Fibroblast of peridontal ligament (primary cell): ENCODE measurements around the gene RAD51B.

Source experiments
- DNase-seq: peaks from one replicate; pipeline ENCODE4 v3.0.0-alpha.2; 2010; ENCODE audit errors: extremely low read depth

Gene RAD51B

DNA sequence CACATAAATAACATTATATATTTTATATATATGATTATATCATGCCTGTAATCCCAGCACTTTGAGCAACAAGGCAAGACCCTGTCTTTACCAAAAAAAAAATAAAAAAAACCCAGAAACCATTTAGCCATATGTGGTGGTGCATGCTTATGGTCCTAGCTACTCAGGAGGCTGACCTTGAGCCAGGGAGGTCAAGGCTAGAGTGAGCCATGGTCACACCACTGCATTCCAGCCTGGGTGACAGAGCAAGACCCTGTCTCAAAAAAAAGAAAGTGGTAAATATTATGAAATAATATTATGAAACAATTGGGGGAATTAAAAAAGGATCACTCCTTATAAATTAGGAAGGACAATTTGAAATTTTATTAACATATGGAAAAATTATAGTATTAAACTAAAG, 16.0 kb downstream of the RAD51B start:
- DNase-seq = no peak

DNA sequence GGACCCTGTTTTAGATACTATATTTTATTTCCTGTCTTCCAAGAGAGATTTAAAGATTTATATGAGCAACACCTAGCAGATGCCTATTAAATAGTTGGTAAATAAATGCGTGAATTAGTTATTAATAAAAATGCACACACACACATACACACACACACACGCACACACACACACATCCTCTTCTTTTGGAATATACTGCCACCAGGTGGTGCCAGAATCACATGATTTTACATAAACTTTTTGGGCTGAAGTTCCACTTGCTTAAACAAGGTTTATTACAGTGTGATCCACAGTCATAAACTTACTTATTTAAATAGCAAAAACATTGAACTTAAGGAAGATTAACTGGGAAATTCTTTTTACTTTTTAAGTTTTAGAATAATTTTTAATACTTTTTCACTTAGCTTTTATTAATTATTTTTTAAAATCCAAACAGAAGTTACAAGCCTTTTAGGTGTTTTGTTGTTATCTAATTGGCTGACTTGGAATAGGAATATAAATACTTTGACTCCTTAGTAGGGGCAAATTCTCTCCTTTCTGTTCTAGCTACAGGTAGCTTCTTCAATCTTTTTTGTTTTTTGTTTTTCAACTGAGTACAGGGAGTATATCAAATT, 17.5 kb downstream of the RAD51B start:
- peak; percentile 90 for DNase-seq

DNA sequence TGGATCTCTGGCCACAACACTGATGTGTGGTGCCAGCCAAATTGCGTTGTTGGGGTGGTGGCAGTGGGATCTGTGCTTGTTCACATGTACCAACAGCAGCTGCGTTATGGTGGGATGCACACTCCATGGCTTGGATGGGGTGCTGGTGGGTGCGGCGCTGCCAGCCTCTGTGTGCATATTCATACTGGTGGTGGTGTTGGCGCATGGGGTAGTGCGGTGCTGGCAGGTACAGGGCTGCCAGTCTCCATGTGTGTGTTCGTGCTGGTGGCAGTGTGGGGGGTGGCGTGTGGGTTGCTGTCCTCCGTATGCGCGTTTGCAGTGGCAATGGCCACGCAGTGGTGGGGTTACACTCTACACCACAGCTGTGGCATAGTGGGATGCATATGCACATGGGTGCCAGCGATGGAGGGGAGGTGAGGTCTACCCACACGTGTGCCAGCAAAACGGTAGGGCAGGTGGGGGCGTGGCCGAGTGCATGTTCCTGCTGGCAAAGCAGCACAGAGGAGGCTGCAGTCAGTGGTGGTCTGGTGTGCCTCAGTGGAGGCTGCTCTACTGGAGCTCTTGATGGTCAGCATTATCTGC, 26.5 kb downstream of the RAD51B start:
- DNase-seq = no peak

DNA sequence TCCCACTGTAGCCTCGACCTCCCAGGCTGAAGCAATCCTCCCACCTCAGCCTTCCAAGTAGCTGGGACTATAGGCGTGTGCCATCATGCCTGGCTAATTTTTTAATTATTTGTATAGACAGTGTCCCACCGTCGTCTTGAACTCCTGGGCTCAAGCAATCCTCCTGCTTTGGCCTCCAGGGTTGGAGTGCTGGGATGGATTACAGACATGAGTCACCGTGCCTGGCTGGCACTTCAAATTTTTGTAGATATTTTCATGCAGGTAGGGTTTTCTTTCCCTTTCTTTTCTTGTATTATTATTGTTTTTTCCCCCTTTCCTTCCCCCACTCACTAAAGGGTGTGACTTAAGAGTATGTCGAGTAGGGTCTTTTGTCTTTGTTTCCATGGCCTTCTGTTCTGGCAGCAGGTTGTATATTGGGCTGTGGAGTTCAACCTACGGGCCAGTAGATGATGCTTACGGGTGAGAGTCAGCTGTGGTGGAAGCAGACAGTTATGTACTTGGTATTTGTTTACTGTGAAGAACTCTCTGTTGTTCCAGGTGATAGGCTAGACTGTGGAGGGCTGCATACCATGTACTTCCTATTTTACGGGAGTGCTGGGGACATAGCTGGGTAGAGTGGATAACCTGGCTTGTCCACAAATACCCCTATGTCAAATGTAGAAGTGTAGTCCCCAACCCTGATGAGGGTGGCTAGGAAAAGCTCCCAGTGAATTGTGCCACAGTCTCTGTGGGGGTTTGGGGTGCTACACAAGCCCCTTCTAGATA, 30.7 kb downstream of the RAD51B start:
- no peak for DNase-seq

DNA sequence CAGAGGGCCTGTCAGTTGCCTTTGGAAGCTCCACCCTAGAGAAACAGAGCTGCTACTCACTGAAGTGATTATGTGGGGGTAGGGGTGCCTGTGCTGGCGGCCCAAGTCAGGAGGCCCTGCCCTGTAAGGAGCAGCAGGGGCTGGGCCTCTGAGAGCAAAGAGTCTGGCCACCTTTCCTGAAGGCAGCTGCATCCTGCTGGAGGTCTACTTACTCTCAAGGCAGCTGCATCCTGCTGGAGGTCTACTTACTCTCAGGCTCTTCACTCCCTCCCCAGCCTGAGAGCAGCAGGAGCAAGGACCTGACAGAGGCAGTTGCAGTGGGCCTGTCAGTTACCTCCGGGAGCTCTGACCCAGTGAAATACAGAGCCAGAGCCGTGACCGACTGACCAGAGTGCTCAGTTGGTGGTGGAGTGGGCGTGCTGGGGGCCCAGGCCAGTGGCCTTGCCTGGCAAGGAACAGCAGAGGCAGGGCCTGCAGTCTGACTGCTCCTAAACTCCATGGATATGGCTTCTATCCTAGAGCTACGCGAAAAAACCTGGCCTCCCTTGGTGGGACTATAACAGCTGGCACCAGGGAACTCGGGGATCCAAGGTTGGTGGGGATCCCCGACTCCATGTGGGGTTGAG, 32.3 kb downstream of the RAD51B start:
- DNase-seq = no peak

DNA sequence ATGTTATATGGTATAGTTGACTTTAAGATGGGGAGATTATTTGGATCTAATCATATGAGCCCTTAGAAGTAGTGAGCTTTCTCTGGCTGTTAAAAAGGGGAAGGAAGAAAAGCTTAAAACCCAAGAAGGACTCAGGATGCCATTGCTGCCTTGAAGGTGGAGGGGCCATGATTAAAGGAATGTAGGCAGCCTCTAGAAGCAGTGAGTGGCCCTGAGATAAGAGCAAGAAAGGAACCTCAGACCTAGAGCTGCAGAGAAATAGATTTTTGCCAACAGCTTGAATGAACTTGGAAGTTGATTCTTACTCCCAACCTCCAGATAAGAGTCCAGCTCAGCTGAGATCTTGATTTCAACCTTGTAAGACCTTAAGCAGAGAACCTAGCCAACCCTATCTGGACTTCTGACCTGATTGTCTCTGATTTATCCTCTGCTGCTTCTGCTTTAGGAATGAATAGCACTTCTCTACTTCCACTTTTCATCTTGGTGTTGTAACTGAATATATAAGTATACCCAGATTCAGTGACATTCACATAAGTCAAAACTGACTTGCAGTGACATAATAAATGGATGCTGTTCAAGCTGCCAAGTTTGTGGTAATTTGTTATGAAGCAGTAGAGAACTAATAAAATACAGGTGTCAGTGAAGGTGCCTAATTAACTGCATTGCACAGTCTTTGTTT, 33.5 kb downstream of the RAD51B start:
- DNase-seq = no peak

DNA sequence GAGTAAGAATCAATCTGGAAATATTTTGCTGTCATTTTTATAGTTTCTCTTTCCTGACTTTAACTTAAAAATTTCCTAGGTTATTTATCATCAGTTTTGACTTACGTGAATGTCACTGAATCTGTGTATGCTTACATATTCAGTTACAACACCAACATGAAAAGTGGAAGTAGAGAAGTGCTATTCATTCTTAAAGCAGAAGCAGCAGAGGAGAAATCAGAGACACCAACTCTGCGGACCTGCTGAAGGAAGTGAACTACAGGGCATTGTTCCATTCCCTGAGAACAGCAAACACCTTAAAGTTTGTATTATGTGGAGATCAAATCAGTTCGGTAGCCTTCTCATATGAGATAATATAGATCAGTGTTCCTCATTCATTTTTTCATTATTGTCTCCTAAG, 34.1 kb downstream of the RAD51B start:
- DNase-seq = no peak

DNA sequence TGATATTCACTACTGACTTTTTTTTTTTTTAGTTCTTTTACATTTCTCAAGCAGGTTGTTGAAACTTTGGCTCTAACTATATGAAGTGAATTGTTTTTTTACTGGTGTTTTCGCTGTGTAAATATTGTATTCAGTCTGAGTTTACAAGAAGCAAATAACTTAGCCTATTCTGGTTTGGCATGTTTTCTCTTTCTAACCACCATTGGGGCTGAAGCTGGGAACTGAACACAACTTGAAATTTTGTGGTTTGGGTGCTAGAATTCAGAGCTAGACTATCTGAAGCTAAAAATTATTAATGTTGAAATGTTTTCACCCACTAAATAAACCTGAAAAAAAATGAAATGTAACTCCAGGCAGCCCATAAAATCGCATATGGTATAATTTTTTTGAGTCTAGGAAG, 37.2 kb downstream of the RAD51B start:
- peak; percentile 90 for DNase-seq

DNA sequence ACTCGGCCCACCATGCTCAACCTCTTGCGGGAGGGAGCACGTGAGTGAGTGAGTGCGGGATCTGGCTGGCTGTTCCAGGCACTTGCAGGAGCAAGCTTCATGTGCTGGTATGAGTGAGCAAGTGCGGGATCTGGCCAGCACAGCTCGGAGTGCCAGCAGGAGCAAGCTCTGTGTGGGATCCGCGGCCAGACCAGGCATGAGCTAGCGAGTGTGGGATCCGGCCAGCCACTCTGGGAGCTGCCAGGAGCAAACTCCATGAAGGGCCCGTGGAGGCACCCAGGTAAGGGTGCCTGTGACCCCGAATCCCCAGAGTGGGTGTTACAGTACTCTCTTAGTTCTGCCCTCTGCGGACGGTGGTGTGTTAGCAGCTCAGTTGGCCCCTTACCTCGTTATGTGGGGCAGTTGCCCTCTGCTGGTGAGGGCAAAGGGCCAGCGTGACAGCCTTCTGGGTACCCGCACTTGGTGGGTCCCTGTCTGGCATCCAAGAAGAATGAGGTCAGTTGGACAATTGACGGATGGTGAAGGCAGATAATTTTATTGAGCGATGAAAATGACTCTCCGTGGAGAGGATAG, 38.3 kb downstream of the RAD51B start:
- DNase-seq = no peak

DNA sequence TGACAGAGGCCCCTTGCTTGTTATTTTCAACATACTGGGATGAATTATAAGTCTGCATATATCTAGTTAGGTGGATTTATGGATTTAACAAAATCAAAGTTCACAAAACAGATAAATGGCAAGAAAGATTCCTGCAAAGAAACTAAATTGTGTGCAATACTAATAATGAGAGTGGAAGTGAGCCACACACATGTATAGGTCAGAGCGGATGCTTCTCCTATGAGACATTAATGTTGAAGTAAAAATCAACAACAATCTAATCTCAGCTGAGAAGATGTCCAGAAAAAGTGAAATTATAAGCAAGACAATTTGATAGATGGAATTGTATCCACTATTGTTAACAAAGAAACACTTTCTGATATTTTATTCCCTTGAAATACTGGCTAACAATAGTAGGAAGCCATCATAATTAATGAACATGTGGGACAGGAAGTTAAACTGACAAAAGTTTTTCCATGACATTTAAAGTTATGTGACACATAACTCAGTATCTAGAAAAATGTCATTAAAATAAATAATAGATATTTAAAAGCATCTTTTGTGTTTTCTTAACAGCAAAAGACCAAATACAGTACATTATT, 39.7 kb downstream of the RAD51B start:
- DNase-seq = no peak

DNA sequence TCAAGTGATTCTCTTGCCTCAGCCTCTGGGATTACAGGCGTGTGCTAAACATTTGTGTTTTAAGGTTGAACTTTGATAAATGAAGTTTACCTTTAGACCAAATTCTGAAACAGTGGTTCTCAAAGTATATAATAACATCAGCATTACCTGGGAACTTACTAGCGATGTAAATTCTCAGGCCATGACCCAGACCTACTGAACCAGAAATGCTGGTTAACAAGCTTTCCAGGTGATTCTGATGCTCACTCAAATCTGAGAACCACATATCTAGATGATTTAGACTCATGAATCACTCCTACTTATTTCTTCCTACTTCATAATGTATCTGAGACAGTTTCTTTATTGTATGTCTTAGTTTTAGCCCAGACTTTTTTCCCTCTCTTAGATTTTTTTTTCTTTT, 43.6 kb downstream of the RAD51B start:
- no peak for DNase-seq

DNA sequence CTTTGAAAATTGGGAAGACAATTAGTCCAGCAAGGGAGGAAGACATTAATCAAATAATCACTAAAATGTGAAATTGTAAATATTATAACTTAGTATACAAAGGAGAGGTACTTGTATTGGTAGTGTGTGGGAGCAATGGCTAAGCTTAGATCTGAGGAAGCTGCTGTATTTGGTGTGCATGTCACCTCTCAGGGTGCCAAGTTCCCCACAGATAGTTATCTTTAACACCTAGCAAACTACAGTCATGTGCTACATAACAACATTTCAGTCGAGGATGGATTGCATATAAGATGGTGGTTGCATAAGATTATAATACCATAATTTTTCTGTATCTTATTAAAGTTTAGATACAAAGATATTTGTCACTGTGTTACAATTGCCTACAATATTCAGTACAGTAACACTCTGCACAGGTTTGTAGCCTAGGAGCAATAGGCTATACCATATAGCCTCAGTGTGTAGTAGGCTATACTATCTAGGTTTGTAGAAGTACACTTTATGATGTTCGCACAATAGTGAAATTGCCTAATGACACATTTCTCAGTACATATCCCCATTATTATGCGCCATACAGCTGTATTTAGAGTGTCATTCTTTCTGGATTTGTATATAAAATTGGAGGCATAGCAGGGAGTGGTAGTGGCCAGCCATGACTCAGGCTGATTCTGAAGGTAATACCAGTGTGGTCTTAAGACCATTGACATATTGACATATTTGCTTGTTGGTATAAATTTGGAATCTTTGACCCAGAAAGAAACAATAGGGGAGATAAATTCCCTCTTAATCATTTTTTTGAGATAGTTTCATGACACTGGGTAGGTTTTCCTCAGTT, 55.8 kb downstream of the RAD51B start:
- no peak for DNase-seq

DNA sequence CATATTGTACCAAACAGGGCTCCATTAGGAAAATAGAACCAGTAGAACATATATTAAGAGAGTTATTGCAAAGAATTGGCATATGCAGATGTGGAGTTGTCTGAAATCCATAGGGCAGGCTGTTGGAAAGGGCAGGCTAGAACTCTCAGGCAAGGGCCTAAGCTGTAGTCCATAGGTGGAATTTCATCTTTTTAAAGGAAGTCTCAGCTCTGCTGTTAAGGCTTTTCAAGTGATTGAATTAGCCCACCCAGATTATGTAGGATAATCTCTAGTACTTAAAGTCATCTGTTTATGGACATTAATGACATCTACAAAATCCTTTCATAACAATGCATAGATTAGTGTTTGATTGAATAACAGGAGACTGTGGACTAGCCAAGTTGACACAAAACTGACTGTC, 59.4 kb downstream of the RAD51B start:
- DNase-seq = no peak

DNA sequence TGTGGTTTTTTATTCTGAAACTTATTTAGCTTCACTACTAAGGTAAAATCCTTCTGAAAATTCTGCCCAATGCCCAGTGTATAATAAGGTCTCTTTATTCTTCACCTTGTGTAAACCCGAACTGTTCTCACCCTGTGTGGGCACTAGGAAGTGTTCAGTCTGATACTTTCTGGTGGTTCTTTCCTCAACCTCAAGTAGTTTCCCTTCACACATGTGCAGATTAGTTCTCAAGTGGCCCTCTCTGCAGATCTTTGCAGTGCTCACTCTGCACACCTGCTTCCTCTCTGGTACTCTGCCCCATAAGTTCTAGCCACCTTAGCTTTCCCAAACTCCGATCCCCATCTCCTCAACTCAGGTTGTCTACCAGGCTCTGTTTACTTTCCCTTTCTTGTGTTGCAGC, 61.6 kb downstream of the RAD51B start:
- DNase-seq = no peak

DNA sequence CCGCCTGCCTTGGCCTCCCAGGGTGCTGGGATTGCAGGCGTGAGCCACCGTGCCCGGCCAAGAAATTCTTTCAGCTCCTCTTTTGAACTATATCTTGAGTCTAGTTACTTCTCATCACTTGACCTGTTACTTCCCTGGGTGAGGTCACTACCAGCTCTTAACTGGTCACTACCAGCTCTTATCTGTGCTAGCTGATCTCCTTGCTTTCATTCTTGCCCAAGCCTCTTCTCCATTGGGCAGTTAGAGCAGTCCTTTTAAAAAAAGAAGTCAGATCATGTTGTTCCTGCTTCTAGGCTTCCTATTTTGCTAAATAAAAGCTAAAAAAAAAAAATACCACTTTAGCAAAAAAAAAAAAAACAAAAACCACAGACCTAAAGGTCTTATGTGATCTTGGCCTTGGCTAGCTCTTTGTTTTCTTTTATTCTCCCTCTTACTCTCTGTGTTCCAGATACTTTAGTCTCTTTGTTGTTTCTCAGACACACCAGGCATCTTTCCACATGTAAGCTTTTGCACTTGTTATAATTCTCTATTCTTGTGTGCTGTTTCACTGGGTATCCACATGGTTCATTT, 63.5 kb downstream of the RAD51B start:
- DNase-seq = no peak

DNA sequence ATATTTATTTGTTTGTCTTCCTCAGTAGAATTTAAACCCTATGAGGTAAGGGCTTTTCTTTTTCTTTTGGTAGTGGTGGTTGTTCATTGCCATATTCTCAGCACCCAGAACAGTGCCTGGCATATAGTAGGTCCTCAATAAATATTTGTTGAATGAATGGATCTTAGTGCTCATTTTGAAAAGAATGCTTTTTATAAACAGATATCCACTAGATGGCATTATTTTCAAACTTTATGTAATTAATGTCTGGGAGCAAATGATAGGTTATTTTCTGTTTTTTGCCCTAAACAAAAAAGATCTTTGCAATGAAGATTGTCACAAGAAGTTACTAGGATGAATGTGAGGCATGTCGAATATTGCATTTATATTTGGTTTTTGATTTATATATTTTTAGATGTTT, 64.1 kb downstream of the RAD51B start:
- DNase-seq = peak; percentile 60

DNA sequence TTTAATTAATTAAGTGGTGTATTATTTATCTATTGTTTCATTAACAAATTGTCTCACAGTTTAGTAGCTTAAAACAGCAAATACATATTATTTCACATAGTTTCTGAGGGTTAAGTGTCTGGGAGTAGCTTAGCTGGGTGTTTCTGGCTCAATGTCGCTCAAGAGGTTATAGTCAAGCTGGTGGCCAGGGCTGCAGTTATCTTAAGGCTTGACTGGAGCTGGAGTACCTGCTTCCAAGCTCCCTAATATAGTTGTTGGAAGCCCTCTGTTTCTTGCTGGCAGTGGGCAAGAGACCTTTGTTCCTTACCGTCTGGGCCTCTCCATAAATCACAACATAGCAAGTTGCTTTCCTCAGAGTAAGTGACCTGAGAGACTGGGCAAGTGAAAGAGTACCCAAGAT, 66.6 kb downstream of the RAD51B start:
- no peak for DNase-seq

DNA sequence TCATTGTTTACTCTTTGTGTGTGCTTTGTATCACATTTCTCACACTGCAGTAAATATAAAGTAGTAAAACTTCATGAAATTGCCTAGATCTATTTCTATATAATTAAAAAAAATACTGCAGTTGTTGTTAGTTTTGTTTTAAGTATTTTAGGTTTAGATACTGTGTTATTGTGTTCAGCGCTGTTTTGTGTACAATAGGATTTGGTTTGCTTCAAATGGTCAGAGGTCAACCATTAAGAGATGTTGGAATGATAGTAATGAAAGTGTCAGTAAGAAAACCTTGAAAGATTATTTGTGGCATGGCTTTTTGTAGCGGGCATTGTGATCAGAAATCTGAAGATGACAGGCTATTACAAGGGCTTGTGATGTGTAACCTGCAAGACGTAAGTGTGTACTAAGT, 67.9 kb downstream of the RAD51B start:
- DNase-seq = no peak

DNA sequence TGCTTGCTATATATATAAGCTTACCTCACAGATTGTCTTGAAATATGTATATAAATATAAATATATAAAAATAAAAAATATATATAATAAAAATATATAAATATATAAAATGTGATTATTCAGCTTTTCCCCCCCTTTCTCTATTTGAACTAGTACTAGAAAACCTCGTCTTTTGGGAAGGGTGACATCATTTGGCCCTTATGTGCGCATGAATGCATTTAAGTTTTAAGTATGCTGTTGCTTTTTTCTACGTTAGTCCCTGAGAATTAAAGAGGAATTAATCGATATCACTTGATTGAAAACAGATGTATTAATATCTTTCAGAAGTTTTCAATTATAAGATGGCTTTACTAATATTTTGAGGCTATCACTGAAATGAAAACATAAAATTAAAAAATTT, 69.9 kb downstream of the RAD51B start:
- no peak for DNase-seq

DNA sequence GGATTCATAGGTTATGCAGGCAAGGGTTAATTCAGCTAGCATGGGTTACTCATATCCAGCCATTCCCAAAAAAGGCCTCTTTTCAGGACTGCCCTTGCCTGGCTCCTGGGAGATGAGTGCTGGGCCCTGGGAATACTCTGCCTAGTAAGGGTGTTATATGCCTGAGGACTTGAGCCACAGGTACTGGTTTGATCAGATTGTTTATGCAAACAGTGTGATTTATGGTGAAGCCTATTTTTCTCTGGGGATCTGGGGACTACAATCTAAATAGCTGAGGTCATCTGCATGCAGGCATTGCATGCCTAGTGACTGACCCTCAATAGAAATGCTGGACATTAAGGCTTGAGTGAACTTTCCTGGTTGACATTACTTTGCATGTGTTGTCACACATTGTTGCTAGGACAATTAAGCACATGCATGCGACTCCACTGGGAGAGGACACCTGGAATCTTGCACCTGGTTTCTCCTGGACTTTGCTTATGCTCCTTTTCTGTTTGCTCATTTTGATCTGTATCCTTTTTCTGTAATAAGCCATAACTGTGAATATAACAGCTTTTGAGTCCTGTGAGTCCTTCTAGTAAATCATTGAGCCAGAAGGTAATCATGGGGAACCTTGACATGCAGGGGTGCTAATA, 73.0 kb downstream of the RAD51B start:
- DNase-seq = no peak
